ENCODE results near the gene SYNGR2.

DNA sequence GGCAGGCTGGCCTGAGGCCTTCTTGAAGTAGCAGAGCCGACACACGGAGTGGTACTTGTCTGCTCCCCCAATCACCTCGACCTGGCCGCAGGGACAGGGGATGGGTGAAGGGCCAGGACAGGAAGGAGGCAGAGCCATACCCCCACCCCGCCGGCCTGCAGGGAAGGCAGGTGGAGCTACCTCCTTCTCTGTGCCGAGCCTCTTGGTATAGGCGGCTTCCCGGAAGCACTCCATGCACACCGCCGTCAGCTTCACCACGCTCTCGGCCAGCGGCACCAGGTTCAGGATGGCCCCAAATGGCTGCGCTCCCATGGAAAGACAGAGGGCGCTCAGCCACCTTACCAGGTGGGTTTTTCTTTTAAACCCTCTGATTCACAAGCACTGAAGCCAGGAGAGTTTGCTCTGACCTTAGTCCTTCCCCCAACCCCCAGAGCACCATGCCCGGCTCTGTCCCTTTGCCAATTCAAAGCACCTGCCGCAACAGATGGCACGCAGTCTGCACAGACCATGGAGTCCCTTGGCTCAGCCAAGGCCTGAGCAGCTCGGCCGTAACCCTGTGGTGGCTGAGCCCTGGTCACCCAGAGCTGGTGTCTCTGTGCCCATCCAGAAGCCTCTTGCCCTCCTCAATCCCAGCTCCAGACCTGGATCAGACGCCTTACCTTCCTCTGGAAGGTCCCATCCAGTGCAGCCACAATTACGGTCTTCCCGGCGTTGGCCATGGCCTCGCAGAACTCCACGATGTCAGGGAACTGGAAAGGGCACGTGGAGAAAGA lies 6.7 kb downstream of the SYNGR2 start:
- no peak for TF ChIP-seq EZH2 (IDR thresholded peaks at IDR 0.05; ENCODE audit: borderline replicate concordance, low read depth, low read length, severe bottlenecking)
- TF ChIP-seq, protein P1, sequence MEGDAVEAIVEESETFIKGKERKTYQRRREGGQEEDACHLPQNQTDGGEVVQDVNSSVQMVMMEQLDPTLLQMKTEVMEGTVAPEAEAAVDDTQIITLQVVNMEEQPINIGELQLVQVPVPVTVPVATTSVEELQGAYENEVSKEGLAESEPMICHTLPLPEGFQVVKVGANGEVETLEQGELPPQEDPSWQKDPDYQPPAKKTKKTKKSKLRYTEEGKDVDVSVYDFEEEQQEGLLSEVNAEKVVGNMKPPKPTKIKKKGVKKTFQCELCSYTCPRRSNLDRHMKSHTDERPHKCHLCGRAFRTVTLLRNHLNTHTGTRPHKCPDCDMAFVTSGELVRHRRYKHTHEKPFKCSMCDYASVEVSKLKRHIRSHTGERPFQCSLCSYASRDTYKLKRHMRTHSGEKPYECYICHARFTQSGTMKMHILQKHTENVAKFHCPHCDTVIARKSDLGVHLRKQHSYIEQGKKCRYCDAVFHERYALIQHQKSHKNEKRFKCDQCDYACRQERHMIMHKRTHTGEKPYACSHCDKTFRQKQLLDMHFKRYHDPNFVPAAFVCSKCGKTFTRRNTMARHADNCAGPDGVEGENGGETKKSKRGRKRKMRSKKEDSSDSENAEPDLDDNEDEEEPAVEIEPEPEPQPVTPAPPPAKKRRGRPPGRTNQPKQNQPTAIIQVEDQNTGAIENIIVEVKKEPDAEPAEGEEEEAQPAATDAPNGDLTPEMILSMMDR (IDR thresholded peaks at IDR 0.05; ENCODE audit: extremely low read depth in 1 of 2, insufficient read depth in 1 of 2, low read depth in 1 of 2, low read length in 2 of 2): no peak
- TF ChIP-seq POLR2AphosphoS5 (IDR thresholded peaks at IDR 0.05; ENCODE audit: insufficient read depth, low read depth, low read length): no peak
- TF ChIP-seq GATA2 (IDR thresholded peaks at IDR 0.05; ENCODE audit: insufficient read depth, insufficient read length, low read depth, low read length): no peak

Data from endothelial cell of umbilical vein (primary cell).